Activated T-cell treated with anti-CD3 and anti-CD28 coated beads, Interleukin-2, amount 50 U/mL, for 24 hours (primary cell): Measurements from ENCODE around the gene ANKLE2.

ENCODE experiments used
- DNase-seq: peaks from one replicate; pipeline ENCODE4 v3.0.0-alpha.2; 2020
- H3K27ac Mint-ChIP-seq: 2 replicates; pipeline ENCODE4 v1.8.0; 2020; ENCODE audit warnings: mild to moderate bottlenecking, mixed read lengths
- H3K27me3 Mint-ChIP-seq: 2 replicates; pipeline ENCODE4 v1.8.0; 2020; ENCODE audit warnings: mixed read lengths
- H3K36me3 Mint-ChIP-seq: 2 replicates; pipeline ENCODE4 v1.8.0; 2020; ENCODE audit warnings: low read depth, mixed read lengths
- H3K4me1 Mint-ChIP-seq: 2 replicates; pipeline ENCODE4 v1.8.0; 2020; ENCODE audit warnings: low read depth, mixed read lengths
- H3K4me3 Mint-ChIP-seq: 2 replicates; pipeline ENCODE4 v1.8.0; 2020; ENCODE audit warnings: mild to moderate bottlenecking, moderate library complexity, mixed read lengths
- H3K9me3 Mint-ChIP-seq: 2 replicates; pipeline ENCODE4 v1.8.0; 2020; ENCODE audit warnings: mixed read lengths

Gene ANKLE2

GRCh38 chr12:132741620-132742019, 20.0 kb downstream of the ANKLE2 start:
- Mint-ChIP-seq H3K4me3 (no peak overlapping the region), H3K27me3 (no peaks in the 10 kb centered on the region), H3K9me3 (no peaks in the 10 kb centered on the region), H3K4me1 (peaks cover 12% of the 10 kb centered on the region), H3K27ac (peak overlapping the region; percentile 50), H3K36me3 (peaks cover 100% of the 10 kb centered on the region)
- DNase-seq, result no peak

DNA sequence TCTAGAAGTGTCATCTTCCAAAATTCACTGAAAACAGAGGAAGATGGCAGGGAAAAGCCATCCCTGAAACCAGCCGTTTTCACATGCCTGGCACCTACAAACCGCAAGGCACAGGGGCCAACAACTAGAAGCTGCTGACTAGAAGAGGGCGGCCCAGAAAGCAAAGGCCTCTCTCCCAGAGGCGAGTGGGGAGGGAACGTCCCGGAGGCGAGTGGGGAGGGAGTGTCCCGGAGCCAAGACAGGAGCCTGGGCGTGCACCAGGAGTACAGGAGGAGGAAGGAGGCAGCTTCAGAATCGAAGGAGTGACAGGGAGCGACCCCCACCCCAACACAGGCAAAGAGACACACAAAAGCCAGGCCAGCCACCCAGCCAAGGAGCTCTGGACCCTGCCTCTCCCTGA, 21.0 kb downstream of the ANKLE2 start:
- peaks cover 12% of the 10 kb centered on the region for H3K4me1 Mint-ChIP-seq
- H3K27me3 Mint-ChIP-seq, result no peaks in the 10 kb centered on the region
- no peak overlapping the region for H3K27ac Mint-ChIP-seq
- no peak overlapping the region for H3K4me3 Mint-ChIP-seq
- no peak for DNase-seq
- H3K9me3 Mint-ChIP-seq, result no peaks in the 10 kb centered on the region
- peaks cover 100% of the 10 kb centered on the region for H3K36me3 Mint-ChIP-seq

GRCh38 chr12:132740313-132740646, 21.4 kb downstream of the ANKLE2 start:
- H3K27ac Mint-ChIP-seq, result no peak overlapping the region
- H3K9me3 Mint-ChIP-seq, result no peaks in the 10 kb centered on the region
- DNase-seq, result no peak
- no peaks in the 10 kb centered on the region for H3K27me3 Mint-ChIP-seq
- H3K36me3 Mint-ChIP-seq, result peaks cover 100% of the 10 kb centered on the region
- peaks cover 12% of the 10 kb centered on the region for H3K4me1 Mint-ChIP-seq
- H3K4me3 Mint-ChIP-seq, result no peak overlapping the region

DNA sequence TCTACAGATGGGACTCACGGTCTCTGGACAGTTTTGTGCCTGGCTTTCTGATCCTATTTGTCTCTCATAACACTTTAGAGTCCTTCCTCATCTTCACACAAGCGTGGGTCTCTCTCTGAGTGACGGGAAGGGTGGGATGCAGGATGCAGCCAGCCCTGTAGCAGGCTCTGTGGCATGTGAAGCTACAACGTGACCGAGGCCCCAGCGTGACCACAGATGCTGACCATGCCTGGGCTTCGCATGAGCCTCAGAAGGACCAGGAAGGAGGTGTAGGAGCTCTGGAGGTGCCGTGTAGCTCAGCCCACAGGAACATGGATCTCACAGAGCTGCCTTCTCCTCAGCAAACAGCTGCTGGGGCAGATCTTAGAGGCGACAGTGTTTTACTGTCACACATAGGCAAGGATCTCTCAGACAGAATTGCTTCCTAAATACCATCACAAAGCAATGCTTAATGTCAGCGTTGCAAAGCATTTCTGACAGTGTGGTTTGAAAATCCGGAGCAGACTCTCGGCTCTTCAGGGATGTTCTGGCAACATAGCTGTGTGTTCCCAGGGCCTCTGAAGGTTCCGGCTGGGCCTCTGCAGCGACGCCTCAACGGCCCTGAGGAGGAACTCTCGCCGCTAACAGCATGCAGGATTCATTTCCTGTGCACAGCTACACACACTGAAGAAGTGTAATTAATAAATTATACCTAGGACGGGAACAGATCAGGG, 21.9 kb downstream of the ANKLE2 start:
- no peaks in the 10 kb centered on the region for H3K27me3 Mint-ChIP-seq
- peak overlapping the region; percentile 57 for H3K27ac Mint-ChIP-seq
- peaks cover 12% of the 10 kb centered on the region for H3K4me1 Mint-ChIP-seq
- H3K4me3 Mint-ChIP-seq, result no peak overlapping the region
- DNase-seq, result no peak
- H3K9me3 Mint-ChIP-seq, result no peaks in the 10 kb centered on the region
- H3K36me3 Mint-ChIP-seq, result peaks cover 100% of the 10 kb centered on the region

GRCh38 chr12:132736913-132737312, 24.7 kb downstream of the ANKLE2 start:
- no peak overlapping the region for H3K27ac Mint-ChIP-seq
- DNase-seq, result no peak
- no peaks in the 10 kb centered on the region for H3K9me3 Mint-ChIP-seq
- no peaks in the 10 kb centered on the region for H3K27me3 Mint-ChIP-seq
- H3K4me3 Mint-ChIP-seq, result no peak overlapping the region
- no peaks in the 10 kb centered on the region for H3K4me1 Mint-ChIP-seq
- H3K36me3 Mint-ChIP-seq, result peaks cover 98% of the 10 kb centered on the region

DNA sequence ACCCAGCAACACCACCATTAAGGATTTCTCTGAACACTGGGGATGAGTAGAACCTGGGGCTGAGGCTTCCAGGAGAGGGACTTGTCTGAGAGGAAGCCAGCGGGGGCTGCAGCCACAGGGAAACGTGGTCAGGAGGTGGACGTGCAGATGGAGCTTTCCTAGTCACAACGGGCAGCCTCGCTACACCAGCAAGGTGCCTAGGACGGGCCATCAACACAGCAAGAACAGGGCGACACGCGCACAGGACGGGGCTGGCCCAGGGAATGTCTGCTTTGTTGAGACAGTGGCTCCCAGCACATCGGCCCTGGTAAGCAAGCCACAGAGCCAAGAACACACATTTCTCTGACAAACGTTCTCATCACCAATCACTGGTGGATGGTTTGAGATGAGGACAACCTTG, 25.3 kb downstream of the ANKLE2 start:
- H3K36me3 Mint-ChIP-seq, result peaks cover 98% of the 10 kb centered on the region
- H3K27me3 Mint-ChIP-seq, result no peaks in the 10 kb centered on the region
- H3K4me3 Mint-ChIP-seq, result no peak overlapping the region
- no peak for DNase-seq
- H3K27ac Mint-ChIP-seq, result no peak overlapping the region
- no peaks in the 10 kb centered on the region for H3K4me1 Mint-ChIP-seq
- no peaks in the 10 kb centered on the region for H3K9me3 Mint-ChIP-seq

GRCh38 chr12:132735496-132735895, 26.1 kb downstream of the ANKLE2 start:
- Mint-ChIP-seq H3K27me3 (no peaks in the 10 kb centered on the region), H3K36me3 (peaks cover 98% of the 10 kb centered on the region), H3K4me3 (no peak overlapping the region), H3K9me3 (no peaks in the 10 kb centered on the region), H3K4me1 (no peaks in the 10 kb centered on the region), H3K27ac (no peak overlapping the region)
- DNase-seq, result no peak

GRCh38 chr12:132734206-132734605, 27.4 kb downstream of the ANKLE2 start:
- peaks cover 95% of the 10 kb centered on the region for H3K36me3 Mint-ChIP-seq
- no peak overlapping the region for H3K27ac Mint-ChIP-seq
- DNase-seq, result no peak
- H3K27me3 Mint-ChIP-seq, result no peaks in the 10 kb centered on the region
- no peaks in the 10 kb centered on the region for H3K9me3 Mint-ChIP-seq
- H3K4me3 Mint-ChIP-seq, result no peak overlapping the region
- H3K4me1 Mint-ChIP-seq, result no peaks in the 10 kb centered on the region

GRCh38 chr12:132731574-132731973, 30.1 kb downstream of the ANKLE2 start:
- Mint-ChIP-seq H3K9me3 (no peaks in the 10 kb centered on the region), H3K27me3 (no peaks in the 10 kb centered on the region), H3K4me1 (no peaks in the 10 kb centered on the region), H3K4me3 (no peak overlapping the region), H3K27ac (no peak overlapping the region), H3K36me3 (peaks cover 95% of the 10 kb centered on the region)
- no peak for DNase-seq

GRCh38 chr12:132730353-132730752, 31.3 kb downstream of the ANKLE2 start:
- H3K27me3 Mint-ChIP-seq, result no peaks in the 10 kb centered on the region
- DNase-seq, result no peak
- no peak overlapping the region for H3K4me3 Mint-ChIP-seq
- H3K27ac Mint-ChIP-seq, result peak overlapping the region; percentile 54
- H3K9me3 Mint-ChIP-seq, result no peaks in the 10 kb centered on the region
- no peaks in the 10 kb centered on the region for H3K4me1 Mint-ChIP-seq
- peaks cover 95% of the 10 kb centered on the region for H3K36me3 Mint-ChIP-seq

DNA sequence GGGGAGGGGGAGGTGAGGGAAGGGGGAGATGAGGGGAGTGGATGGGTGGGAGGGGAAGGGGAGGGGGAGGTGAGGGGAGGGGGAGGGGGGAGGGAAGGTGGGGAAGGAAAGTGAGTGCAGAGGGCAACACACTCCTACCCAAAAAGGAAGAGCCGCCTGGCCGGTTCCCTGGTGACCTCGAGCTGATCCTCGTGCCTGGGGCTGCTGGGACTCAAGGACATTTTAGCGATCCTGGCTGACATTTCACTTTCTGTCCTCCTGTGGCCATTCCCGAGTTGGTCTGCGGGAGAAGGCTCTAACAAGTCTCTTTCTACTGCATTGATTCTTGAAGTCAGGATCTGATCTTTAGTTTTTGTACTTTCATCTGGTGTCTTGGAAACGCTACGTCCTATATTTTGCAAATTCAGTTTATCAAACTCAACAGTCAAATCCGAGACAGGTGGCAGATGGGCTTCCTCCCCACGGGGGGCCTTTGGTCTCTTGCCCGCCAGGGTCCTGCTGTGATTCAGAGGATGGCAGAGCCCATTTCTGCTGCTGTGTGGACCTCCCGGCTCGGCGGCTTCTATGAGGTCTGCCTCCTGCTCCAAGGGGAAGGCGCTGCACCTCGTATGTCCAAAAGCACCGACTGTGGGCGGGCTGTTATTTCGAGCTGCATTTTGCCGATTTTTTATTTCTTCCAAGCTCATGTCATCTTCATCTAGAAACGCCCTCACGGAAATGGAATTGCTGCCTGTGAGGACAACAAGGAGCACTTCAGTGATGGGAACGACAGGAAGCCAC, 31.9 kb downstream of the ANKLE2 start:
- H3K4me3 Mint-ChIP-seq, result no peak overlapping the region

DNA sequence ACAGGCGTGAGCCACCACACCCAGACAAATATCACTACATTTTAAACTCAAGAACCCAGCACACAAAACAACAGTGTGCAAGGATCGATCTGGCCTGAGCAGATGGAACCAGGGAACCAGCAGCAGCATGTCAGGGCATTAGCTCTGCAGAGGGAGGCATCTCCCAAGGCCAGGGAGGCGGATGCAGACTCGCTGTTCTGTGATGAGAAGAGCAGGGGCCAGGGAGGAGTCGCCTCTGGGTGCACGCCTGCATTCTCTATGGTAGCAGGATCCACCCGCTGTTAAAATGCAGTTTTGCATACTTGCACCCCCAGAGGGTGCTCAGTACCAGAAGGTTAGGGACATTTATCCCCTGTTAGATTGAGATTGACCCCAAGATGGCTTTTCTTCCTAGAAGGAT, 33.1 kb downstream of the ANKLE2 start:
- Mint-ChIP-seq H3K36me3 (peaks cover 95% of the 10 kb centered on the region), H3K27ac (peak overlapping the region; percentile 64), H3K9me3 (no peaks in the 10 kb centered on the region), H3K4me1 (peaks cover 5% of the 10 kb centered on the region), H3K27me3 (no peaks in the 10 kb centered on the region), H3K4me3 (no peak overlapping the region)
- no peak for DNase-seq

More for the DNA sequence above, 31.9 kb downstream of the ANKLE2 start:
- Mint-ChIP-seq H3K4me1 (no peaks in the 10 kb centered on the region), H3K27me3 (no peaks in the 10 kb centered on the region), H3K27ac (peak overlapping the region; percentile 54), H3K9me3 (no peaks in the 10 kb centered on the region), H3K36me3 (peaks cover 95% of the 10 kb centered on the region)
- DNase-seq, result no peak

DNA sequence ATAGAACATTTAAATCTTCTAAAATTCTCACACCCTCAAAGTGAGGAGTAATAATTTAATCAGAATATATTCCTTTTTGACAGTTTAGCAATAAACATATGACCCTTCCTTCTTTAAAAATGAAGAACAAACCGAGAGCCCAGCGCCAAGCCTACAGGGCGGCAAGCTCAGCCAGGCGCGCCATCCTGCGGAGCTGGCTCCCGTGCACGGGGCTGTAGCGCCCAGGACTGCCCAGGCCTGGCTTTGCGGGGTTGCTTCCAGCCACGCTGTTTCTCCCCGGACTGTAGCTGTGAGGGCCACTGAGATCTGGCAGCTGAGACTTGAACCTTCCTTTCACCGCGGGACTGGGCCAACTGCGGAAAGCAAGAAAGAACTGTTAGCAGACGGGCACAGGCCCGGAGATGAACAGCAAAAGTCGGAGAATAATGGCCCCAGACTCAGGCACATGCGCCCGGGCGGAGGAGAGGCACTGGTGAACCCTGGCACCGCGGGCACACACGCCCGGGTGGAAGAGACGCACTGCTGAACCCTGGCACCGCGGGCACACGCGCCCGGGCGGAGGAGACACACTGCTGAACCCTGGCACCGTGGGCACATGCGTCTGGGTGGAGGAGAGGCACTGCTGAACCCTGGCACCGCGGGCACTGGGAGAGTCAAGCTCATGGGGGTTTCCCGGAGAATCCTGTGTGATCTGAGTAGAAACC, 34.4 kb downstream of the ANKLE2 start:
- Mint-ChIP-seq H3K4me1 (peaks cover 5% of the 10 kb centered on the region), H3K4me3 (no peak overlapping the region), H3K27ac (peak overlapping the region; percentile 68), H3K36me3 (peaks cover 95% of the 10 kb centered on the region), H3K27me3 (no peaks in the 10 kb centered on the region), H3K9me3 (no peaks in the 10 kb centered on the region)
- DNase-seq, result no peak

- no peak overlapping the region for H3K27ac Mint-ChIP-seq
- H3K4me1 Mint-ChIP-seq, result peaks cover 5% of the 10 kb centered on the region
- peaks cover 97% of the 10 kb centered on the region for H3K36me3 Mint-ChIP-seq
- no peaks in the 10 kb centered on the region for H3K27me3 Mint-ChIP-seq
- DNase-seq, result no peak
- H3K4me3 Mint-ChIP-seq, result no peak overlapping the region
- H3K9me3 Mint-ChIP-seq, result no peaks in the 10 kb centered on the region
These were observed 35.2 kb downstream of the ANKLE2 start for GRCh38 chr12:132726386-132726785.
